HepG2 (cell line): Measurements from ENCODE around the gene MEF2D. TPM values are rescaled to one million over a fixed set of nuclear protein-coding genes. Genes with fewer than 3 reads are reported as not detected.

Experiments used
- ATAC-seq: fragments of 200-7000 bp; cut with Tn5 transposase; 3 replicates; pipeline ENCODE4 v1.9.1; 2020; ENCODE audit warnings: mild to moderate bottlenecking, moderate library complexity
- BruUV-seq: library from RNA; stranded (reverse); fragments of 400-500 nt; replicated peaks from 2 replicates; lab custom pipeline; 2021; lab: Mats Ljungman, UMichigan
- CTCF ChIA-PET: fragments of 300-600 bp; formaldehyde crosslinking; extraction: SDS; loops from one replicate; lab custom pipeline; 2021; ENCODE audit warnings: low total read pairs, inconsistent platforms, low intra/inter-chr PET ratio; lab: Yijun Ruan, JAX
- POLR2A ChIA-PET: fragments of 350-600 bp; sonication (Branson Sonifier 250); formaldehyde crosslinking; loops from one replicate; lab custom pipeline; 2020; ENCODE audit warnings: antibody characterized with exemption, inconsistent platforms; lab: Yijun Ruan, JAX
- DNase-seq: peaks from one replicate; pipeline ENCODE4 v3.0.0-alpha.2; 2015; ENCODE audit warnings: low spot score
- FAIRE-seq: peaks from 3 replicates; lab custom pipeline; 2011; peaks lifted over from hg19 to GRCh38; lab: Jason Lieb, UNC
- H2AFZ ChIP-seq: one replicate; pipeline ENCODE4 v1.6.1; 2011; ENCODE audit warnings: low read length, inconsistent platforms
- H3K27ac ChIP-seq: fragments of 300-600 bp; 3 replicates; pipeline ENCODE4 v1.8.0; 2011; ENCODE audit warnings: mixed run types, mild to moderate bottlenecking, mixed read lengths, low read length, inconsistent platforms; ENCODE audit not compliant: insufficient read depth; ENCODE audit errors: extremely low read length
- H3K27me3 ChIP-seq, 2 experiments: fragments of 200-600 bp in 1 of 2; 2 replicates in 1 of 2; 3 replicates in 1 of 2; pipeline versions ENCODE4 v1.6.0 to v1.8.0; 2011; ENCODE audit warnings: low read length in 2 of 2, mild to moderate bottlenecking in 2 of 2, moderate library complexity in 2 of 2, inconsistent platforms in 1 of 2; ENCODE audit not compliant: insufficient read depth in 2 of 2, control insufficient read depth in 1 of 2
- H3K36me3 ChIP-seq, 2 experiments: fragments of 200-600 bp in 1 of 2; replicated peaks in 1 of 2; 2 replicates in 1 of 2; 3 replicates in 1 of 2; pipeline versions ENCODE4 v1.5.1 to v1.8.0; 2011; ENCODE audit warnings: low read length in 2 of 2, inconsistent platforms in 1 of 2; ENCODE audit not compliant: insufficient read depth in 2 of 2, control insufficient read depth in 1 of 2
- H3K4me1 ChIP-seq: 2 replicates; pipeline ENCODE4 v1.5.1; 2012; ENCODE audit warnings: low read length, inconsistent platforms; ENCODE audit not compliant: insufficient read depth
- H3K4me2 ChIP-seq: 2 replicates; pipeline ENCODE4 v1.6.0; 2011; ENCODE audit warnings: low read depth, low read length, inconsistent platforms
- H3K4me3 ChIP-seq, 3 experiments: fragments of 200-600 bp in 1 of 3; sonication (generic), shearing (Covaris generic) in 1 of 3; replicated peaks in 1 of 3; 2 replicates each; pipeline ENCODE4 v1.5.1; 2011 to 2016; ENCODE audit warnings: low read length in 3 of 3, inconsistent platforms in 2 of 3, low read depth in 2 of 3, mild to moderate bottlenecking in 2 of 3, control low read depth in 1 of 3, mixed read lengths in 1 of 3; ENCODE audit not compliant: insufficient read depth in 1 of 3
- H3K79me2 ChIP-seq: one replicate; pipeline ENCODE4 v1.6.1; 2011; ENCODE audit warnings: low read length, inconsistent platforms; ENCODE audit not compliant: insufficient read depth
- H3K9ac ChIP-seq: 2 replicates; pipeline ENCODE4 v1.6.0; 2011; ENCODE audit warnings: mild to moderate bottlenecking, low read depth, low read length, inconsistent platforms; ENCODE audit not compliant: insufficient read depth
- H3K9me3 ChIP-seq: 2 replicates; pipeline ENCODE4 v1.5.1; 2012; ENCODE audit warnings: mild to moderate bottlenecking, low read length
- H4K20me1 ChIP-seq: 2 replicates; pipeline ENCODE4 v1.6.0; 2011; ENCODE audit warnings: inconsistent platforms, mild to moderate bottlenecking, low read length, moderate library complexity; ENCODE audit not compliant: insufficient read depth
- MED8 ChIP-seq: sonication (generic); formaldehyde crosslinking; IDR thresholded peaks from 2 replicates; pipeline ENCODE4 v1.8.1; 2023; ENCODE audit warnings: mild to moderate bottlenecking, missing genetic modification reagents; ENCODE audit not compliant: insufficient replicate concordance
- NFKBIZ ChIP-seq: IDR thresholded peaks from 2 replicates; pipeline ENCODE4 v1.6.1; 2018; ENCODE audit warnings: missing genetic modification reagents, missing compliant biosample characterization
- STAT5B ChIP-seq: sonication (generic); formaldehyde crosslinking; IDR thresholded peaks from 2 replicates; pipeline ENCODE4 v1.4.0; 2020; ENCODE audit warnings: missing genetic modification reagents
- ZNF224 ChIP-seq: sonication (generic); formaldehyde crosslinking; IDR thresholded peaks from 2 replicates; pipeline ENCODE4 v1.5.0; 2020; ENCODE audit warnings: mild to moderate bottlenecking, missing genetic modification reagents
- ZNF235 ChIP-seq: sonication (generic); formaldehyde crosslinking; IDR thresholded peaks from 2 replicates; pipeline ENCODE4 v1.8.1; 2023; ENCODE audit warnings: mild to moderate bottlenecking, missing genetic modification reagents, borderline replicate concordance
- ZNF251 ChIP-seq: sonication (generic); formaldehyde crosslinking; IDR thresholded peaks from 2 replicates; pipeline ENCODE4 v1.9.0; 2021; ENCODE audit warnings: mild to moderate bottlenecking, missing genetic modification reagents
- ZNF333 ChIP-seq: sonication (generic); formaldehyde crosslinking; IDR thresholded peaks from 2 replicates; pipeline ENCODE4 v1.4.0; 2020; ENCODE audit warnings: mild to moderate bottlenecking, missing genetic modification reagents, borderline replicate concordance
- ZNF367 ChIP-seq: sonication (generic); formaldehyde crosslinking; IDR thresholded peaks from 2 replicates; pipeline ENCODE4 v1.4.0; 2020; ENCODE audit warnings: missing genetic modification reagents, borderline replicate concordance
- ZNF382 ChIP-seq: sonication (generic); formaldehyde crosslinking; IDR thresholded peaks from 2 replicates; pipeline ENCODE4 v1.5.0; 2020; ENCODE audit warnings: missing genetic modification reagents, mild to moderate bottlenecking, borderline replicate concordance
- ZNF652 ChIP-seq: IDR thresholded peaks from 2 replicates; pipeline ENCODE4 v1.6.1; 2016; ENCODE audit warnings: low read depth, borderline replicate concordance
- ZNF766 ChIP-seq: sonication (generic); formaldehyde crosslinking; IDR thresholded peaks from 2 replicates; pipeline ENCODE4 v1.5.0; 2020; ENCODE audit warnings: missing genetic modification reagents, borderline replicate concordance
- ZNF883 ChIP-seq: sonication (generic); formaldehyde crosslinking; IDR thresholded peaks from 2 replicates; pipeline ENCODE4 v1.5.1; 2020; ENCODE audit warnings: mild to moderate bottlenecking, missing genetic modification reagents; ENCODE audit errors: not compliant biosample characterization
- WGBS: methylation state at CpG from one replicate; pipeline ENCODE4 v1.1.6; 2017; ENCODE audit warnings: low lambda C conversion rate; 5-methylcytosine and 5-hydroxymethylcytosine counted together
- in situ Hi-C: cut with HindIII; loops from 2 replicates; pipeline ENCODE4 v1.10.0; 2017; ENCODE audit warnings: low pct_unique_long_range_greater_than_20kb; ENCODE audit not compliant: extremely low pct_ligation_motif_present
- intact Hi-C: fragments of 100-400 bp; cut with micrococcal nuclease; formaldehyde crosslinking; loops from one replicate; pipeline ENCODE4 v1.10.0; 2022; ENCODE audit not compliant: unreplicated experiment
- polyA plus RNA-seq, 8 experiments: library from polyadenylated mRNA; depleted of rRNA in 3 of 8; stranded (reverse) in 7 of 8; unstranded in 1 of 8; fragments of >200 nt; fragmentation: Illumina TruSeq in 4 of 8; extraction: Trizol in 4 of 8; gene quantifications; 2 replicates each; pipeline versions ENCODE4 v1.2.1 to v1.2.3, GENCODE V29; 2011 to 2016; ENCODE audit warnings: low read depth in 4 of 8, missing spikeins in 1 of 8, mixed read lengths in 1 of 8; ENCODE audit not compliant: insufficient read depth in 1 of 8
- total RNA-seq, 5 experiments: library from RNA; depleted of rRNA; stranded (reverse); fragments of >200 nt; fragmentation: Illumina TruSeq; extraction: Trizol; gene quantifications; 2 replicates each; pipeline ENCODE4 v1.2.3, GENCODE V29; 2016; ENCODE audit warnings: low read depth in 1 of 5
- TF ChIP-seq, protein P1 (sequence below), 2 experiments: sonication (generic) in 1 of 2; formaldehyde crosslinking in 1 of 2; IDR thresholded peaks; 2 replicates each; pipeline versions ENCODE4 v1.4.0 to v1.6.1; 2016 to 2020; ENCODE audit warnings: borderline replicate concordance in 1 of 2, low read depth in 1 of 2, mild to moderate bottlenecking in 1 of 2, missing genetic modification reagents in 1 of 2

Gene MEF2D
- total and polyA plus RNA-seq, 2 of the 13 experiments (the other 11 are each of a cell fraction or from before 2014, with no cell fraction given) = 1.6 to 3.9 TPM

DNA sequence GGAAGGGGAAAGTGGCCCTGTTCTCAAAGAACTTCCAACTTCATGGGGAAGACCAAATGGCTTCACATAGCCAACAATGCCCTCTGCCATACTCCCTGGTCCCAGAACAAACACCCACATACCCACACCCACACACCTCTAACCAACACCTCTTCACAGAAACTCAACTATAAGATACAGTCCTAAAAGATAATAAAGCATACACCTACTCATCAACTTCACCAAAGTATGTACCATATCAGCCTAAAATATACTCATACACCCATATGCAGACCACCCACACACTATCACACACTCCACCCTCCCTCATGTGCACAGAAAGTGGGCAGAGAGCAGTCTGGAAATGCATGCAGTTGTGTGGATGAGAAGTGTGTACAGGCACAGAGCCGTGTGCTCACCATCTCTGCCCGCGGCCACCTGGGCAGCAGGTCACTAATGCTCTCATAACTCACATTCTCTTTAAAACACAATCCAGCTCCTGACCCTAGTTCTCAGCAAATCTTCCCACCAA lies 44.1 kb upstream of the MEF2D start:
- no peak overlapping the region for H3K4me3 ChIP-seq
- H3K27ac ChIP-seq = no peak overlapping the region
- in situ Hi-C loops = no loop called here
- TF ChIP-seq ZNF766 (CRISPR knock-in tag) (no peak), ZNF333 (CRISPR knock-in tag) (no peak), ZNF235 (CRISPR knock-in tag) (no peak), ZNF367 (CRISPR knock-in tag) (no peak), MED8 (no peak), ZNF382 (CRISPR knock-in tag) (no peak), ZNF251 (CRISPR knock-in tag) (no peak), NFKBIZ (CRISPR knock-in tag) (no peak), ZNF883 (no peak), STAT5B (no peak), ZNF224 (no peak), ZNF652 (CRISPR knock-in tag) (no peak)
- TF ChIP-seq, protein P1, sequence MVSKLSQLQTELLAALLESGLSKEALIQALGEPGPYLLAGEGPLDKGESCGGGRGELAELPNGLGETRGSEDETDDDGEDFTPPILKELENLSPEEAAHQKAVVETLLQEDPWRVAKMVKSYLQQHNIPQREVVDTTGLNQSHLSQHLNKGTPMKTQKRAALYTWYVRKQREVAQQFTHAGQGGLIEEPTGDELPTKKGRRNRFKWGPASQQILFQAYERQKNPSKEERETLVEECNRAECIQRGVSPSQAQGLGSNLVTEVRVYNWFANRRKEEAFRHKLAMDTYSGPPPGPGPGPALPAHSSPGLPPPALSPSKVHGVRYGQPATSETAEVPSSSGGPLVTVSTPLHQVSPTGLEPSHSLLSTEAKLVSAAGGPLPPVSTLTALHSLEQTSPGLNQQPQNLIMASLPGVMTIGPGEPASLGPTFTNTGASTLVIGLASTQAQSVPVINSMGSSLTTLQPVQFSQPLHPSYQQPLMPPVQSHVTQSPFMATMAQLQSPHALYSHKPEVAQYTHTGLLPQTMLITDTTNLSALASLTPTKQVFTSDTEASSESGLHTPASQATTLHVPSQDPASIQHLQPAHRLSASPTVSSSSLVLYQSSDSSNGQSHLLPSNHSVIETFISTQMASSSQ (IDR thresholded peaks at IDR 0.05; ENCODE audit: low read depth) = no peak
- TF ChIP-seq, protein P1 (CRISPR knock-in tag; IDR thresholded peaks at IDR 0.05; ENCODE audit: borderline replicate concordance) = no peak
- ChIA-PET POLR2A (no interaction called here), CTCF (no interaction called here)
- no peak overlapping the region for H3K9ac ChIP-seq
- H3K36me3 ChIP-seq = peaks cover 10 to 32% of the 10 kb centered on the region in 2 experiments; a peak in 4 of 5 replicates
- intact Hi-C loops = no loop called here
- no TSS peak for BruUV-seq
- FAIRE-seq = no peak
- no peak overlapping the region for H2AFZ ChIP-seq
- no peak overlapping the region for H3K4me2 ChIP-seq
- WGBS = 93% methylated on average over 3 of the region's 3 CpGs
- H3K4me1 ChIP-seq = no peaks in the 10 kb centered on the region
- no peaks in the 10 kb centered on the region for H3K27me3 ChIP-seq
- no peaks in the 10 kb centered on the region for H3K9me3 ChIP-seq
- DNase-seq = no peak
- no peak for ATAC-seq
- no peaks in the 10 kb centered on the region for H3K79me2 ChIP-seq
- no peaks in the 10 kb centered on the region for H4K20me1 ChIP-seq
